ENCODE results near the gene KSR1. TPM values are rescaled to one million over a fixed set of nuclear protein-coding genes. Genes with fewer than 3 reads are reported as not detected.

Gene KSR1
- total RNA-seq, 2 donors from 2014 or later: 11.5 to 23.7 TPM

- Histone ChIP-seq H3K27ac (no peak overlapping the region), H3K36me3 (no peaks in the 10 kb centered on the region), H3K4me1 (replicated peaks) (no peaks in the 10 kb centered on the region), H3K4me3 (no peak overlapping the region), H3K9me3 (no peaks in the 10 kb centered on the region), H3K27me3 (replicated peaks; ENCODE audit: insufficient read depth) (no peaks in the 10 kb centered on the region)
- WGBS: 95% methylated on average over 9 of the region's 9 CpGs
- TF ChIP-seq POLR2A (IDR thresholded peaks at IDR 0.05): no peak
- TF ChIP-seq POLR2AphosphoS5 (IDR thresholded peaks at IDR 0.05): no peak
- TF ChIP-seq CTCF (IDR thresholded peaks at IDR 0.05): no peak
- intact Hi-C loops (cut with DNase I): no loop called here
- DNase-seq (ENCODE audit: low spot score): no peak
These were observed 87.7 kb downstream of the KSR1 start for GRCh38 chr17:27543958-27544349.

DNA sequence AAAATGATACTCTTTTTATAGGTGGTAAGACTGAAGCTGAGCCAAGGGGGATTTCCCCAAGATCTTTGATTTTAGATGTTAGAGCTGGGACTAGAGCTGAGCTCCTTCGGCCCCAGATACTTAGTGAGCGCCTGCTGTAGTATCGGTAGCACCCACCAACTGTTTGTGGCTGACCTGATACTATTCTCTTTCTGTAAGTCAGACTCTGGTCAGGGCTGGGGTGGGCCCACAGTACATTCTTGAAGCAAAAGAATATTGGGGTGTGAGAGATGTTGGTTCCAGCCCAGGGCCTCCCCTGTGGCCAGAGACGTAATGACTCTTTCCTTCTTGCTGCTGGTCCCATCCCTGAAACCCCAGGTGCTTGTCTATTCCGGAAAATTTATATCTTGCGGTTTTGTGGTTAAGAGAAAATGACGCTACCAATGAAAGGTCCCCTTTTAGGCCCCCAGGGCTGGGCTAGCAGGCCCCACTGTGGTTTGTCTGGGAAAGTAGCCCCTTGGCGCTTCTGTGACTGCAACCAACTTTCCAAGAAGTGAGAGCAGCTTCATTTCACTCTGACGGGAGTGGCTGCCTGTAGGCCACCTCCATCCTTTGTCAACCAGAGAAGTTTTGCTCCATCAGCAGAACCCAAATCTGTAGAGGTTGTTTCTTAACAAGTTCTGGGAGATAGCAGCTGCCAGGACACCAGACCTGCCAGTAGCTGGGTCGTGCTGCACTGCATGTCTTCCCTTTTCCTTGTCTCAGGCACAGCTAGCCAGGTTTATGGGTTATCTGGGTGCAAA is 88.3 kb downstream of the KSR1 start:
- TF ChIP-seq CTCF (IDR thresholded peaks at IDR 0.05): no peak
- TF ChIP-seq POLR2AphosphoS5 (IDR thresholded peaks at IDR 0.05): no peak
- no peak for TF ChIP-seq POLR2A (IDR thresholded peaks at IDR 0.05)
- 68% methylated on average over 10 of the region's 10 CpGs for WGBS
- intact Hi-C loops (cut with DNase I): no loop called here
- no peaks in the 10 kb centered on the region for H3K4me1 ChIP-seq (replicated peaks)
- H3K36me3 ChIP-seq: no peaks in the 10 kb centered on the region
- no peak overlapping the region for H3K27ac ChIP-seq
- no peaks in the 10 kb centered on the region for H3K27me3 ChIP-seq (replicated peaks; ENCODE audit: insufficient read depth)
- no peaks in the 10 kb centered on the region for H3K9me3 ChIP-seq
- H3K4me3 ChIP-seq: no peak overlapping the region
- no peak for DNase-seq (ENCODE audit: low spot score)

- TF ChIP-seq POLR2A (IDR thresholded peaks at IDR 0.05): no peak
- no peak for TF ChIP-seq POLR2AphosphoS5 (IDR thresholded peaks at IDR 0.05)
- no peak for TF ChIP-seq CTCF (IDR thresholded peaks at IDR 0.05)
- no peak for DNase-seq (ENCODE audit: low spot score)
- no peak overlapping the region for H3K27ac ChIP-seq
These were observed 89.4 kb downstream of the KSR1 start for GRCh38 chr17:27545562-27546229.

DNA sequence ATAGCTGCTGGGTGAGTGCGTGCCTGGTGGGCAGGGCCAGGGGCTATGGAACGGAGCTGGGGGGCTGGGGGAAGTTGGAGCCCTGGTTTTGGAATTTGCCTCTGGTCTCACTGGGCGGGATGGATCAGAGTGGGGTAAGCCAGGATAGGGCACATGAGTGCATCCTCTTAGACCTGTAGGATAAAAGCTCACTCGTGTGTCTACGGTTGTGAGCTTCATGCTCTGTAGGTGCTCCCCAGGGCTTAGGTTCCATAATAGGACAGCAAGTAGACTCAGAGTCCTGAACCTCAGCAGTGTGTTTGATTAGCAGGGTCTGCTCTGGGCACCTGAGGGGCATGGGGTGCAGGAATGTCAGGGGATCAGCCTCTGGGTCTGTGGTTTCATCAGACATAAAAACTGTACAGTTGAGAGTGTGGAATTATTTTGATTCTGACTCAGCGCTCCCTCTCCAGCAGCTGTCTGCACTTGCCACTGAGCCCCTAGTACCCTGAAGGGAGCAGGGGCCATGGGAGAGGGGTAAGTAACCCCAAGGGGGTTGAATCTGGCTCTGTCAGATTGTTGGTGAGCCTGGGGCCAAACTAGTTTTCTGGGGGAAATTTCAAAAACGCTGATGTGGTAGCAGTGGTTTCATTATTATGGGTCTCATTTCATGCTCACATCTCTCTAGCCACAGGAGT is 90.5 kb downstream of the KSR1 start:
- no peak for TF ChIP-seq POLR2AphosphoS5 (IDR thresholded peaks at IDR 0.05)
- TF ChIP-seq CTCF (IDR thresholded peaks at IDR 0.05): no peak
- TF ChIP-seq POLR2A (IDR thresholded peaks at IDR 0.05): no peak
- Histone ChIP-seq H3K4me1 (replicated peaks) (no peaks in the 10 kb centered on the region), H3K36me3 (no peaks in the 10 kb centered on the region), H3K4me3 (no peak overlapping the region), H3K27ac (no peak overlapping the region), H3K27me3 (replicated peaks; ENCODE audit: insufficient read depth) (no peaks in the 10 kb centered on the region), H3K9me3 (no peaks in the 10 kb centered on the region)
- no peak for DNase-seq (ENCODE audit: low spot score)
- WGBS: 85% methylated on average over 7 of the region's 7 CpGs
- intact Hi-C loops (cut with DNase I): no loop called here

More at GRCh38 chr17:27545562-27546229, 89.4 kb downstream of the KSR1 start:
- Histone ChIP-seq H3K4me1 (replicated peaks) (no peaks in the 10 kb centered on the region), H3K36me3 (no peaks in the 10 kb centered on the region), H3K4me3 (no peak overlapping the region), H3K9me3 (no peaks in the 10 kb centered on the region), H3K27me3 (replicated peaks; ENCODE audit: insufficient read depth) (no peaks in the 10 kb centered on the region)
- 61% methylated on average over 8 of the region's 8 CpGs for WGBS
- intact Hi-C loops (cut with DNase I): no loop called here
